ENCODE data around the gene PRKAG2. TPM values are rescaled to one million over a fixed set of nuclear protein-coding genes. Genes with fewer than 3 reads are reported as not detected.

PRKAG2 gene
- total and polyA plus RNA-seq, 2 of the 13 experiments (the other 11 are each of a cell fraction or from before 2014, with no cell fraction given) = 0.90 to 1.3 TPM

DNA sequence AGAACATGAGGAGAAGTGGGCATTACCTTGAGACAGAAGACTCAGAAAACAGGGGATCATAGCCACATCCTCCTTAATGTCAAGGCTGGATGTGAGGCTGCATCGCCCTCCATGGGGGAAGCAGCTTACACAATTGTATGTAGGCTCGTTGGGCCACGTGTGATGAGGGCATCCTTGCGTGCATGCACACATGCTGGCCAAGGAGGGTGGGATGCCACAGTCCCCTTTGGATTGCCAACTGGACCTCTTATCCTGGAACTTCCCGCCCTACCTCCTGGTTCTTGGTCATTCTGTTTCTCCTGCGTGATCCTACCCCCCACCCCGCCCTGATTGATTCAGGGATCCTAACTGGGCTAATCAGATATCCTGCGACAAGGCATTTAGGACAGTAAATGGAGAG lies 102.0 kb downstream of the PRKAG2 start:
- in situ Hi-C loops (cut with HindIII; ENCODE audit: extremely low pct_ligation_motif_present, low pct_unique_long_range_greater_than_20kb) = no loop called here
- CTCF ChIA-PET (ENCODE audit: low intra/inter-chr PET ratio, low total read pairs) = no interaction called here

More for the DNA sequence above, 102.0 kb downstream of the PRKAG2 start:
- WGBS (ENCODE audit: low lambda C conversion rate) = 37% methylated on average over 7 of the region's 8 CpGs
- DNase-seq (ENCODE audit: low spot score) = no peak
- Histone ChIP-seq H3K9ac (ENCODE audit: insufficient read depth, low read depth, low read length) (no peak overlapping the region), H3K9me3 (ENCODE audit: low read length) (no peaks in the 10 kb centered on the region), H3K4me1 (ENCODE audit: insufficient read depth, low read length) (no peaks in the 10 kb centered on the region), H3K4me3 (replicated peaks in 1 of 3; ENCODE audit: insufficient read depth in 1 of 3, low read depth in 2 of 3, low read length in 3 of 3) (no peak overlapping the region), H2AFZ (ENCODE audit: low read length) (no peak overlapping the region), H3K27ac (ENCODE audit: extremely low read length, insufficient read depth, low read length) (no peak overlapping the region), H4K20me1 (ENCODE audit: insufficient read depth, low read length) (no peaks in the 10 kb centered on the region), H3K36me3 (replicated peaks in 1 of 2; ENCODE audit: control insufficient read depth in 1 of 2, insufficient read depth in 2 of 2, low read length in 2 of 2) (no peaks in the 10 kb centered on the region), H3K27me3 (ENCODE audit: control insufficient read depth in 1 of 2, insufficient read depth in 2 of 2, low read length in 2 of 2) (peaks cover 6 to 18% of the 10 kb centered on the region in 2 experiments; a peak in 3 of 5 replicates), H3K79me2 (ENCODE audit: insufficient read depth, low read length) (no peaks in the 10 kb centered on the region), H3K4me2 (ENCODE audit: low read depth, low read length) (no peak overlapping the region)
- ATAC-seq = no peak
- POLR2A ChIA-PET = no interaction called here
- no peak for FAIRE-seq
- no TSS peak for BruUV-seq (replicated peaks)
- intact Hi-C loops (cut with micrococcal nuclease; ENCODE audit: unreplicated experiment) = no loop called here
- TF ChIP-seq PCBP2 (optimal IDR thresholded peaks at IDR 0.05; ENCODE audit: low read depth, low read length, poor library complexity, severe bottlenecking) (no peak), PHB2 (IDR thresholded peaks at IDR 0.05; ENCODE audit: partially characterized antibody) (no peak), RAD21 (CRISPR knock-in tag; IDR thresholded peaks at IDR 0.05) (no peak), ZNF883 (CRISPR knock-in tag; IDR thresholded peaks at IDR 0.05; ENCODE audit: not compliant biosample characterization) (no peak), SMARCE1 (IDR thresholded peaks at IDR 0.05; ENCODE audit: borderline replicate concordance) (no peak), NFATC3 (CRISPR knock-in tag; IDR thresholded peaks at IDR 0.05) (no peak), ZNF777 (CRISPR knock-in tag; IDR thresholded peaks at IDR 0.05) (no peak), SMC3 (IDR thresholded peaks at IDR 0.05; ENCODE audit: low read length) (no peak), GLI4 (CRISPR knock-in tag; IDR thresholded peaks at IDR 0.05; ENCODE audit: borderline replicate concordance) (no peak), TGIF2 (CRISPR knock-in tag; IDR thresholded peaks at IDR 0.05) (no peak), STAT5B (CRISPR knock-in tag; IDR thresholded peaks at IDR 0.05) (no peak), FOXK1 (CRISPR knock-in tag; IDR thresholded peaks at IDR 0.05; ENCODE audit: borderline replicate concordance, low read depth) (no peak), EED (CRISPR knock-in tag; IDR thresholded peaks at IDR 0.05) (no peak), CCDC6 (CRISPR knock-in tag; IDR thresholded peaks at IDR 0.05) (no peak), ZNF615 (CRISPR knock-in tag; IDR thresholded peaks at IDR 0.05; ENCODE audit: borderline replicate concordance) (no peak), CHD4 (IDR thresholded peaks at IDR 0.05; ENCODE audit: borderline replicate concordance, low read length) (no peak), ZFP36 (IDR thresholded peaks at IDR 0.05; ENCODE audit: borderline replicate concordance, low read depth, low read length, partially characterized antibody) (no peak)
- TF ChIP-seq, protein P1, sequence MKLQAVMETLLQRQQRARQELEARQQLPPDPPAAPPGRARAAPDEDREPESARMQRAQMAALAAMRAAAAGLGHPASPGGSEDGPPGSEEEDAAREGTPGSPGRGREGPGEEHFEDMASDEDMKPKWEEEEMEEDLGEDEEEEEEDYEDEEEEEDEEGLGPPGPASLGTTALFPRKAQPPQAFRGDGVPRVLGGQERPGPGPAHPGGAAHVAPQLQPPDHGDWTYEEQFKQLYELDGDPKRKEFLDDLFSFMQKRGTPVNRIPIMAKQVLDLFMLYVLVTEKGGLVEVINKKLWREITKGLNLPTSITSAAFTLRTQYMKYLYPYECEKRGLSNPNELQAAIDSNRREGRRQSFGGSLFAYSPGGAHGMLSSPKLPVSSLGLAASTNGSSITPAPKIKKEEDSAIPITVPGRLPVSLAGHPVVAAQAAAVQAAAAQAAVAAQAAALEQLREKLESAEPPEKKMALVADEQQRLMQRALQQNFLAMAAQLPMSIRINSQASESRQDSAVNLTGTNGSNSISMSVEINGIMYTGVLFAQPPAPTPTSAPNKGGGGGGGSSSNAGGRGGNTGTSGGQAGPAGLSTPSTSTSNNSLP (IDR thresholded peaks at IDR 0.05; ENCODE audit: low read depth, low read length) = no peak
- TF ChIP-seq, protein P2, sequence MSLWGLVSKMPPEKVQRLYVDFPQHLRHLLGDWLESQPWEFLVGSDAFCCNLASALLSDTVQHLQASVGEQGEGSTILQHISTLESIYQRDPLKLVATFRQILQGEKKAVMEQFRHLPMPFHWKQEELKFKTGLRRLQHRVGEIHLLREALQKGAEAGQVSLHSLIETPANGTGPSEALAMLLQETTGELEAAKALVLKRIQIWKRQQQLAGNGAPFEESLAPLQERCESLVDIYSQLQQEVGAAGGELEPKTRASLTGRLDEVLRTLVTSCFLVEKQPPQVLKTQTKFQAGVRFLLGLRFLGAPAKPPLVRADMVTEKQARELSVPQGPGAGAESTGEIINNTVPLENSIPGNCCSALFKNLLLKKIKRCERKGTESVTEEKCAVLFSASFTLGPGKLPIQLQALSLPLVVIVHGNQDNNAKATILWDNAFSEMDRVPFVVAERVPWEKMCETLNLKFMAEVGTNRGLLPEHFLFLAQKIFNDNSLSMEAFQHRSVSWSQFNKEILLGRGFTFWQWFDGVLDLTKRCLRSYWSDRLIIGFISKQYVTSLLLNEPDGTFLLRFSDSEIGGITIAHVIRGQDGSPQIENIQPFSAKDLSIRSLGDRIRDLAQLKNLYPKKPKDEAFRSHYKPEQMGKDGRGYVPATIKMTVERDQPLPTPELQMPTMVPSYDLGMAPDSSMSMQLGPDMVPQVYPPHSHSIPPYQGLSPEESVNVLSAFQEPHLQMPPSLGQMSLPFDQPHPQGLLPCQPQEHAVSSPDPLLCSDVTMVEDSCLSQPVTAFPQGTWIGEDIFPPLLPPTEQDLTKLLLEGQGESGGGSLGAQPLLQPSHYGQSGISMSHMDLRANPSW (CRISPR knock-in tag; IDR thresholded peaks at IDR 0.05; ENCODE audit: borderline replicate concordance) = no peak
- TF ChIP-seq, protein P3, sequence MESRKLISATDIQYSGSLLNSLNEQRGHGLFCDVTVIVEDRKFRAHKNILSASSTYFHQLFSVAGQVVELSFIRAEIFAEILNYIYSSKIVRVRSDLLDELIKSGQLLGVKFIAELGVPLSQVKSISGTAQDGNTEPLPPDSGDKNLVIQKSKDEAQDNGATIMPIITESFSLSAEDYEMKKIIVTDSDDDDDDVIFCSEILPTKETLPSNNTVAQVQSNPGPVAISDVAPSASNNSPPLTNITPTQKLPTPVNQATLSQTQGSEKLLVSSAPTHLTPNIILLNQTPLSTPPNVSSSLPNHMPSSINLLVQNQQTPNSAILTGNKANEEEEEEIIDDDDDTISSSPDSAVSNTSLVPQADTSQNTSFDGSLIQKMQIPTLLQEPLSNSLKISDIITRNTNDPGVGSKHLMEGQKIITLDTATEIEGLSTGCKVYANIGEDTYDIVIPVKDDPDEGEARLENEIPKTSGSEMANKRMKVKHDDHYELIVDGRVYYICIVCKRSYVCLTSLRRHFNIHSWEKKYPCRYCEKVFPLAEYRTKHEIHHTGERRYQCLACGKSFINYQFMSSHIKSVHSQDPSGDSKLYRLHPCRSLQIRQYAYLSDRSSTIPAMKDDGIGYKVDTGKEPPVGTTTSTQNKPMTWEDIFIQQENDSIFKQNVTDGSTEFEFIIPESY (CRISPR knock-in tag; IDR thresholded peaks at IDR 0.05) = no peak
